ENCODE measurements around the gene ADD1. TPM values are rescaled to one million over a fixed set of nuclear protein-coding genes. Genes with fewer than 3 reads are reported as not detected.

The ADD1 gene
- total and polyA plus RNA-seq, 4 donors, result 62.2 to 142 (median 83.4) TPM

- no peaks in the 10 kb centered on the region for H3K27me3 ChIP-seq (ENCODE audit: control insufficient read depth in 4 of 4, insufficient read depth in 4 of 4, low read length in 3 of 4)
- H3K4me3 ChIP-seq (ENCODE audit: low read depth in 1 of 3, low read length in 3 of 3), result no peak overlapping the region
- H3K27ac ChIP-seq (ENCODE audit: low read depth in 1 of 2, low read length in 2 of 2), result no peak overlapping the region
- TF ChIP-seq ZBTB33 (IDR thresholded peaks at IDR 0.05) (no peak), HNF4A (conservative IDR thresholded peaks at IDR 0.05) (no peak), NR2F2 (IDR thresholded peaks at IDR 0.05) (no peak), YY1 (IDR thresholded peaks at IDR 0.05) (no peak), ATF3 (IDR thresholded peaks at IDR 0.05) (no peak), HNF4G (IDR thresholded peaks at IDR 0.05) (no peak), GABPA (IDR thresholded peaks at IDR 0.05 in 1 of 2, conservative IDR thresholded peaks at IDR 0.05 in 1 of 2) (no peak), REST (IDR thresholded peaks at IDR 0.05) (no peak), EGR1 (IDR thresholded peaks at IDR 0.05; ENCODE audit: low read depth in 2 of 2) (no peak), MAX (IDR thresholded peaks at IDR 0.05) (no peak), FOXA2 (IDR thresholded peaks at IDR 0.05) (no peak), TAF1 (conservative IDR thresholded peaks at IDR 0.05) (no peak), RAD21 (IDR thresholded peaks at IDR 0.05) (no peak), FOXA1 (IDR thresholded peaks at IDR 0.05) (no peak), CTCF (IDR thresholded peaks at IDR 0.05; ENCODE audit: low read depth, low read length, missing input control) (no peak), RXRA (IDR thresholded peaks at IDR 0.05) (no peak), JUND (IDR thresholded peaks at IDR 0.05) (no peak), SP1 (IDR thresholded peaks at IDR 0.05) (no peak)
- 94% methylated on average over 16 of the region's 16 CpGs for WGBS
- H3K9me3 ChIP-seq (ENCODE audit: control insufficient read depth in 4 of 4, low read length in 3 of 4), result no peaks in the 10 kb centered on the region
- H3K9ac ChIP-seq (ENCODE audit: low read depth in 1 of 2, low read length in 2 of 2), result no peak overlapping the region
- H3K36me3 ChIP-seq (ENCODE audit: control insufficient read depth in 4 of 4, insufficient read depth in 3 of 4, low read depth in 1 of 4, low read length in 3 of 4), result no peaks in the 10 kb centered on the region
- DNase-seq (ENCODE audit: low spot score), result no peak
- peaks cover 6 to 22% (median 15%) of the 10 kb centered on the region in 4 donors for H3K4me1 ChIP-seq (ENCODE audit: control insufficient read depth in 4 of 4, insufficient read depth in 4 of 4, low read length in 3 of 4)
Observed at GRCh38 chr4:2965262-2965661, 121.6 kb downstream of the ADD1 start.
